AG09309 (cell line): ENCODE data around the gene COX11.

Source experiments
- DNase-seq: peaks from one replicate; pipeline ENCODE4 v3.0.0-alpha.2; 2010; ENCODE audit warnings: low read depth
- H3K4me3 ChIP-seq: 2 replicates; pipeline ENCODE4 v1.5.1; 2011; ENCODE audit warnings: mild to moderate bottlenecking, low read depth, low read length, moderate library complexity; ENCODE audit not compliant: control insufficient read depth
- CTCF ChIP-seq: IDR thresholded peaks from 2 replicates; pipeline ENCODE4 v1.5.1; 2011; ENCODE audit warnings: mild to moderate bottlenecking, low read depth, low read length, inconsistent platforms; ENCODE audit not compliant: insufficient read depth, control insufficient read depth; ENCODE audit errors: missing control alignments

COX11 gene

GRCh38 chr17:54979657-54980056 is 11.2 kb upstream of the COX11 start:
- TF ChIP-seq CTCF: no peak

GRCh38 chr17:54977744-54978143 is 9.3 kb upstream of the COX11 start:
- DNase-seq: no peak
- no peak overlapping the region for H3K4me3 ChIP-seq
- TF ChIP-seq CTCF: no peak

More at GRCh38 chr17:54979657-54980056, 11.2 kb upstream of the COX11 start:
- no peak overlapping the region for H3K4me3 ChIP-seq
- no peak for DNase-seq

GRCh38 chr17:54976316-54976715 is 7.9 kb upstream of the COX11 start:
- DNase-seq: no peak
- H3K4me3 ChIP-seq: no peak overlapping the region
- TF ChIP-seq CTCF: no peak

- DNase-seq: no peak
- no peak overlapping the region for H3K4me3 ChIP-seq
- no peak for TF ChIP-seq CTCF
Measured at GRCh38 chr17:54974759-54975158, 6.3 kb upstream of the COX11 start.

- no peak for TF ChIP-seq CTCF
Measured at GRCh38 chr17:54972406-54973138, 4.1 kb upstream of the COX11 start.

GRCh38 chr17:54971901-54972300 is 3.4 kb upstream of the COX11 start:
- no peak for TF ChIP-seq CTCF
- no peak overlapping the region for H3K4me3 ChIP-seq
- DNase-seq: no peak

More at GRCh38 chr17:54972406-54973138, 4.1 kb upstream of the COX11 start:
- H3K4me3 ChIP-seq: no peak overlapping the region
- DNase-seq: no peak

- no peak for TF ChIP-seq CTCF
- no peak for DNase-seq
- no peak overlapping the region for H3K4me3 ChIP-seq
Measured at GRCh38 chr17:54971147-54971546, 2.7 kb upstream of the COX11 start.
